ENCODE results near the gene SEPTIN8.

SEPTIN8 gene

GRCh38 chr5:132767150-132767549 is 9.9 kb downstream of the SEPTIN8 start:
- ChIA-PET POLR2A (interaction anchor here (1.0 to 1.7 kb wide), 2 partner anchors 9 to 10 kb away, joined by 5 to 6 read pairs; partner anchors contain the start of gene SEPTIN8), CTCF (interaction anchor here (1.0 kb wide), 1 partner anchor 53 kb away, joined by 4 read pairs; no protein-coding TSS in a partner anchor)
- no peak for DNase-seq (ENCODE audit: extremely low spot score)
- TF ChIP-seq L3MBTL2 (conservative IDR thresholded peaks at IDR 0.05) (no peak), CTBP1 (IDR thresholded peaks at IDR 0.05; ENCODE audit: borderline replicate concordance) (no peak), ARNT (IDR thresholded peaks at IDR 0.05) (no peak), FOXM1 (IDR thresholded peaks at IDR 0.05; ENCODE audit: borderline replicate concordance) (no peak), SUZ12 (IDR thresholded peaks at IDR 0.05) (no peak), NFRKB (IDR thresholded peaks at IDR 0.05) (no peak), PKNOX1 (IDR thresholded peaks at IDR 0.05) (no peak), FOXK2 (IDR thresholded peaks at IDR 0.05) (no peak), TARDBP (IDR thresholded peaks at IDR 0.05) (no peak), BHLHE40 (IDR thresholded peaks at IDR 0.05; ENCODE audit: borderline replicate concordance) (no peak), ZNF384 (IDR thresholded peaks at IDR 0.05) (no peak), FOXA1 (IDR thresholded peaks at IDR 0.05) (no peak), ELF4 (IDR thresholded peaks at IDR 0.05) (no peak), HDGF (IDR thresholded peaks at IDR 0.05; ENCODE audit: borderline replicate concordance) (no peak), SP1 (IDR thresholded peaks at IDR 0.05) (no peak), LEF1 (IDR thresholded peaks at IDR 0.05; ENCODE audit: borderline replicate concordance) (no peak)

- no peak for DNase-seq (ENCODE audit: extremely low spot score)
- TF ChIP-seq ARNT (IDR thresholded peaks at IDR 0.05) (no peak), PKNOX1 (IDR thresholded peaks at IDR 0.05) (no peak), FOXM1 (IDR thresholded peaks at IDR 0.05; ENCODE audit: borderline replicate concordance) (no peak), HDGF (IDR thresholded peaks at IDR 0.05; ENCODE audit: borderline replicate concordance) (no peak), NFRKB (IDR thresholded peaks at IDR 0.05) (no peak), LEF1 (IDR thresholded peaks at IDR 0.05; ENCODE audit: borderline replicate concordance) (no peak), FOXA1 (IDR thresholded peaks at IDR 0.05) (no peak), TARDBP (IDR thresholded peaks at IDR 0.05) (no peak), SUZ12 (IDR thresholded peaks at IDR 0.05) (no peak)
- ChIA-PET POLR2A (interaction anchor here (1.0 to 1.7 kb wide), 2 partner anchors 9 to 11 kb away, joined by 5 to 6 read pairs; partner anchors contain the start of gene SEPTIN8), CTCF (interaction anchor here (1.0 kb wide), 1 partner anchor 54 kb away, joined by 4 read pairs; no protein-coding TSS in a partner anchor)
These were observed 10.3 kb downstream of the SEPTIN8 start for GRCh38 chr5:132766806-132767055.

GRCh38 chr5:132766020-132766805 is 10.8 kb downstream of the SEPTIN8 start:
- TF ChIP-seq L3MBTL2 (conservative IDR thresholded peaks at IDR 0.05) (no peak), SUZ12 (IDR thresholded peaks at IDR 0.05) (no peak), NFRKB (IDR thresholded peaks at IDR 0.05) (no peak), ELF4 (IDR thresholded peaks at IDR 0.05) (no peak), HDGF (IDR thresholded peaks at IDR 0.05; ENCODE audit: borderline replicate concordance) (no peak), SP1 (IDR thresholded peaks at IDR 0.05) (no peak), FOXA1 (IDR thresholded peaks at IDR 0.05) (no peak), FOXK2 (IDR thresholded peaks at IDR 0.05) (no peak), FOXM1 (IDR thresholded peaks at IDR 0.05; ENCODE audit: borderline replicate concordance) (no peak), ZNF384 (IDR thresholded peaks at IDR 0.05) (no peak), LEF1 (IDR thresholded peaks at IDR 0.05; ENCODE audit: borderline replicate concordance) (no peak), CTBP1 (IDR thresholded peaks at IDR 0.05; ENCODE audit: borderline replicate concordance) (no peak), TARDBP (IDR thresholded peaks at IDR 0.05) (no peak), BHLHE40 (IDR thresholded peaks at IDR 0.05; ENCODE audit: borderline replicate concordance) (no peak), ARNT (IDR thresholded peaks at IDR 0.05) (no peak), PKNOX1 (IDR thresholded peaks at IDR 0.05) (no peak)
- CTCF ChIA-PET: interaction anchor here (1.0 kb wide), 1 partner anchor 54 kb away, joined by 4 read pairs; no protein-coding TSS in a partner anchor
- POLR2A ChIA-PET: interaction anchor here (1.5 to 1.7 kb wide), 2 partner anchors 9 to 11 kb away, joined by 4 to 5 read pairs; partner anchors contain the start of gene SEPTIN8

GRCh38 chr5:132765311-132766019 is 11.6 kb downstream of the SEPTIN8 start:
- TF ChIP-seq ELF4 (IDR thresholded peaks at IDR 0.05) (no peak), SUZ12 (IDR thresholded peaks at IDR 0.05) (no peak), CTBP1 (IDR thresholded peaks at IDR 0.05; ENCODE audit: borderline replicate concordance) (no peak), BHLHE40 (IDR thresholded peaks at IDR 0.05; ENCODE audit: borderline replicate concordance) (no peak), HDGF (IDR thresholded peaks at IDR 0.05; ENCODE audit: borderline replicate concordance) (no peak), SP1 (IDR thresholded peaks at IDR 0.05) (no peak), FOXK2 (IDR thresholded peaks at IDR 0.05) (no peak)
- no peak for DNase-seq (ENCODE audit: extremely low spot score)
- CTCF ChIA-PET: no interaction called here

More at GRCh38 chr5:132766020-132766805, 10.8 kb downstream of the SEPTIN8 start:
- DNase-seq (ENCODE audit: extremely low spot score): no peak

GRCh38 chr5:132764671-132765238 is 12.3 kb downstream of the SEPTIN8 start:
- CTCF ChIA-PET: no interaction called here
- POLR2A ChIA-PET: interaction anchor here (0.6 kb wide), 1 partner anchor 19 kb away, joined by 3 read pairs; no protein-coding TSS in a partner anchor

More at GRCh38 chr5:132765311-132766019, 11.6 kb downstream of the SEPTIN8 start:
- POLR2A ChIA-PET: interaction anchor here (0.6 to 1.5 kb wide), 2 partner anchors 10 to 19 kb away, joined by 3 to 4 read pairs; no protein-coding TSS in a partner anchor

More at GRCh38 chr5:132764671-132765238, 12.3 kb downstream of the SEPTIN8 start:
- DNase-seq (ENCODE audit: extremely low spot score): no peak
- TF ChIP-seq SUZ12 (IDR thresholded peaks at IDR 0.05) (no peak), NFRKB (IDR thresholded peaks at IDR 0.05) (no peak), FOXM1 (IDR thresholded peaks at IDR 0.05; ENCODE audit: borderline replicate concordance) (no peak), ELF4 (IDR thresholded peaks at IDR 0.05) (no peak), LEF1 (IDR thresholded peaks at IDR 0.05; ENCODE audit: borderline replicate concordance) (no peak), ZNF384 (IDR thresholded peaks at IDR 0.05) (no peak), FOXA1 (IDR thresholded peaks at IDR 0.05) (no peak), HDGF (IDR thresholded peaks at IDR 0.05; ENCODE audit: borderline replicate concordance) (no peak), ARNT (IDR thresholded peaks at IDR 0.05) (no peak), L3MBTL2 (conservative IDR thresholded peaks at IDR 0.05) (no peak)

All from HEK293T (cell line).